ENCODE results near the gene CDK1. TPM values are rescaled to one million over a fixed set of nuclear protein-coding genes. Genes with fewer than 3 reads are reported as not detected.

CDK1 gene
- total RNA-seq, 1 experiment from 2014 or later: 98.9 TPM

GRCh38 chr10:60797200-60797599 lies 18.9 kb downstream of the CDK1 start:
- Mint-ChIP-seq H3K4me1 (no peaks in the 10 kb centered on the region), H3K9me3 (no peaks in the 10 kb centered on the region), H3K36me3 (peaks cover 36% of the 10 kb centered on the region), H3K27ac (0 out of 2 replicates have a peak overlapping the region, but pooled peaks have one; percentile 37), H3K27me3 (ENCODE audit: low read depth) (no peaks in the 10 kb centered on the region), H3K4me3 (no peak overlapping the region)
- TF ChIP-seq OVOL2 (CRISPR knock-in tag; IDR thresholded peaks at IDR 0.05; ENCODE audit: borderline replicate concordance): no peak
- TF ChIP-seq, protein P1, sequence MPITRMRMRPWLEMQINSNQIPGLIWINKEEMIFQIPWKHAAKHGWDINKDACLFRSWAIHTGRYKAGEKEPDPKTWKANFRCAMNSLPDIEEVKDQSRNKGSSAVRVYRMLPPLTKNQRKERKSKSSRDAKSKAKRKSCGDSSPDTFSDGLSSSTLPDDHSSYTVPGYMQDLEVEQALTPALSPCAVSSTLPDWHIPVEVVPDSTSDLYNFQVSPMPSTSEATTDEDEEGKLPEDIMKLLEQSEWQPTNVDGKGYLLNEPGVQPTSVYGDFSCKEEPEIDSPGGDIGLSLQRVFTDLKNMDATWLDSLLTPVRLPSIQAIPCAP (CRISPR knock-in tag; IDR thresholded peaks at IDR 0.05): no peak
- no peak for TF ChIP-seq ZBTB21 (CRISPR knock-in tag; IDR thresholded peaks at IDR 0.05; ENCODE audit: borderline replicate concordance)
- TF ChIP-seq, protein P2, sequence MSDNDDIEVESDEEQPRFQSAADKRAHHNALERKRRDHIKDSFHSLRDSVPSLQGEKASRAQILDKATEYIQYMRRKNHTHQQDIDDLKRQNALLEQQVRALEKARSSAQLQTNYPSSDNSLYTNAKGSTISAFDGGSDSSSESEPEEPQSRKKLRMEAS (CRISPR knock-in tag; IDR thresholded peaks at IDR 0.05): no peak
- no peak for TF ChIP-seq ZNF423 (CRISPR knock-in tag; IDR thresholded peaks at IDR 0.05)
- TF ChIP-seq, protein P3, sequence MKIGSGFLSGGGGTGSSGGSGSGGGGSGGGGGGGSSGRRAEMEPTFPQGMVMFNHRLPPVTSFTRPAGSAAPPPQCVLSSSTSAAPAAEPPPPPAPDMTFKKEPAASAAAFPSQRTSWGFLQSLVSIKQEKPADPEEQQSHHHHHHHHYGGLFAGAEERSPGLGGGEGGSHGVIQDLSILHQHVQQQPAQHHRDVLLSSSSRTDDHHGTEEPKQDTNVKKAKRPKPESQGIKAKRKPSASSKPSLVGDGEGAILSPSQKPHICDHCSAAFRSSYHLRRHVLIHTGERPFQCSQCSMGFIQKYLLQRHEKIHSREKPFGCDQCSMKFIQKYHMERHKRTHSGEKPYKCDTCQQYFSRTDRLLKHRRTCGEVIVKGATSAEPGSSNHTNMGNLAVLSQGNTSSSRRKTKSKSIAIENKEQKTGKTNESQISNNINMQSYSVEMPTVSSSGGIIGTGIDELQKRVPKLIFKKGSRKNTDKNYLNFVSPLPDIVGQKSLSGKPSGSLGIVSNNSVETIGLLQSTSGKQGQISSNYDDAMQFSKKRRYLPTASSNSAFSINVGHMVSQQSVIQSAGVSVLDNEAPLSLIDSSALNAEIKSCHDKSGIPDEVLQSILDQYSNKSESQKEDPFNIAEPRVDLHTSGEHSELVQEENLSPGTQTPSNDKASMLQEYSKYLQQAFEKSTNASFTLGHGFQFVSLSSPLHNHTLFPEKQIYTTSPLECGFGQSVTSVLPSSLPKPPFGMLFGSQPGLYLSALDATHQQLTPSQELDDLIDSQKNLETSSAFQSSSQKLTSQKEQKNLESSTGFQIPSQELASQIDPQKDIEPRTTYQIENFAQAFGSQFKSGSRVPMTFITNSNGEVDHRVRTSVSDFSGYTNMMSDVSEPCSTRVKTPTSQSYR (CRISPR knock-in tag; IDR thresholded peaks at IDR 0.05): no peak
- no peak for TF ChIP-seq KAT7 (CRISPR knock-in tag; IDR thresholded peaks at IDR 0.05; ENCODE audit: borderline replicate concordance)
- TF ChIP-seq ZNF263 (CRISPR knock-in tag; IDR thresholded peaks at IDR 0.05; ENCODE audit: low read depth): no peak
- no peak for TF ChIP-seq NFE2L1 (CRISPR knock-in tag; IDR thresholded peaks at IDR 0.05)
- TF ChIP-seq EMX1 (CRISPR knock-in tag; IDR thresholded peaks at IDR 0.05): no peak
- TF ChIP-seq NFATC4 (CRISPR knock-in tag; IDR thresholded peaks at IDR 0.05): no peak
- no peak for TF ChIP-seq FOXJ3 (CRISPR knock-in tag; IDR thresholded peaks at IDR 0.05; ENCODE audit: borderline replicate concordance)
- TF ChIP-seq ZNF138 (CRISPR knock-in tag; conservative IDR thresholded peaks at IDR 0.05): no peak
- ATAC-seq (no peak), DNase-seq (ENCODE audit: low spot score) (no peak)
- CTCF ChIA-PET: no interaction called here
- POLR2A ChIA-PET: interaction anchor here (1.4 kb wide), 1 partner anchor 19 kb away, joined by 3 read pairs; the partner anchor contains the start of gene CDK1

- H3K4me1 Mint-ChIP-seq: 0 out of 2 replicates have a peak, but pooled peaks cover under 1% of the 10 kb centered on the region
- H3K27ac Mint-ChIP-seq: peak overlapping the region; percentile 78; the same call in 1 of the 2 replicates
- no peak for ATAC-seq
- H3K4me3 Mint-ChIP-seq: no peak overlapping the region
- ChIA-PET CTCF (no interaction called here), POLR2A (interaction anchor here (0.6 to 0.7 kb wide), 2 partner anchors 20 to 159 kb away, joined by 3 to 4 read pairs; partner anchors contain the start of gene CDK1)
- DNase-seq (ENCODE audit: low spot score): no peak
- H3K36me3 Mint-ChIP-seq: peaks cover 27% of the 10 kb centered on the region
- no peaks in the 10 kb centered on the region for H3K27me3 Mint-ChIP-seq (ENCODE audit: low read depth)
- no peaks in the 10 kb centered on the region for H3K9me3 Mint-ChIP-seq
- TF ChIP-seq IRF2 (CRISPR knock-in tag; IDR thresholded peaks at IDR 0.05; ENCODE audit: borderline replicate concordance, low read depth) (no peak), AFF4 (CRISPR knock-in tag; IDR thresholded peaks at IDR 0.05; ENCODE audit: borderline replicate concordance) (no peak), HMGA2 (CRISPR knock-in tag; IDR thresholded peaks at IDR 0.05) (no peak), ERG (CRISPR knock-in tag; IDR thresholded peaks at IDR 0.05) (no peak), ZNF138 (CRISPR knock-in tag; conservative IDR thresholded peaks at IDR 0.05) (no peak), EMX1 (CRISPR knock-in tag; IDR thresholded peaks at IDR 0.05) (no peak), TEAD1 (CRISPR knock-in tag; IDR thresholded peaks at IDR 0.05) (no peak), TEAD4 (CRISPR knock-in tag; IDR thresholded peaks at IDR 0.05) (no peak), NR1H2 (CRISPR knock-in tag; IDR thresholded peaks at IDR 0.05) (no peak), RELA (CRISPR knock-in tag; IDR thresholded peaks at IDR 0.05; ENCODE audit: borderline replicate concordance) (no peak)
- TF ChIP-seq, protein P3 (CRISPR knock-in tag; IDR thresholded peaks at IDR 0.05): no peak
- TF ChIP-seq, protein P4, sequence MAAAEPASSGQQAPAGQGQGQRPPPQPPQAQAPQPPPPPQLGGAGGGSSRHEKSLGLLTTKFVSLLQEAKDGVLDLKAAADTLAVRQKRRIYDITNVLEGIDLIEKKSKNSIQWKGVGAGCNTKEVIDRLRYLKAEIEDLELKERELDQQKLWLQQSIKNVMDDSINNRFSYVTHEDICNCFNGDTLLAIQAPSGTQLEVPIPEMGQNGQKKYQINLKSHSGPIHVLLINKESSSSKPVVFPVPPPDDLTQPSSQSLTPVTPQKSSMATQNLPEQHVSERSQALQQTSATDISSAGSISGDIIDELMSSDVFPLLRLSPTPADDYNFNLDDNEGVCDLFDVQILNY (CRISPR knock-in tag; IDR thresholded peaks at IDR 0.05): no peak
Observed at GRCh38 chr10:60798031-60798430, 19.8 kb downstream of the CDK1 start.

Data from WTC11 (cell line).